Coronary artery (tissue), 2 donors: ENCODE measurements around the gene GSTM5.
"Not testable (repeated sequence)": the region's sequence is repeated elsewhere in the genome, so short reads cannot be mapped to it uniquely, and the experiment has no call there.

Experiments
- DNase-seq: peaks from one replicate; pipeline ENCODE4 v3.0.0-alpha.2; 2017; ENCODE audit warnings: low spot score
- H3K27ac ChIP-seq, 2 donors: fragments of 200-600 bp; sonication (generic); one replicate each; pipeline ENCODE4 v1.5.1; 2016 to 2019
- H3K4me3 ChIP-seq: fragments of 200-600 bp; sonication (generic); 2 replicates; pipeline ENCODE4 v1.5.1; 2016; ENCODE audit warnings: mild to moderate bottlenecking, moderate library complexity
- CTCF ChIP-seq: fragments of 200-600 bp; sonication (generic); IDR thresholded peaks from one replicate; pipeline ENCODE4 v1.5.1; 2019; ENCODE audit warnings: antibody characterized with exemption

The GSTM5 gene

GRCh38 chr1:109677459-109677858 lies 34.6 kb upstream of the GSTM5 start:
- TF ChIP-seq CTCF = no peak
- DNase-seq = no peak
- Histone ChIP-seq H3K4me3 (no peak overlapping the region), H3K27ac (no peak overlapping the region)

- DNase-seq, H3K4me3 ChIP-seq, H3K27ac ChIP-seq: not testable (repeated sequence)
Measured at GRCh38 chr1:109678637-109679036, 33.4 kb upstream of the GSTM5 start.

- not testable (repeated sequence) for H3K4me3 ChIP-seq, H3K27ac ChIP-seq, DNase-seq
Measured at GRCh38 chr1:109684777-109685176, 27.3 kb upstream of the GSTM5 start.

GRCh38 chr1:109685399-109685798 lies 26.7 kb upstream of the GSTM5 start:
- not testable (repeated sequence) for H3K4me3 ChIP-seq, H3K27ac ChIP-seq, DNase-seq

GRCh38 chr1:109685890-109686289 lies 26.2 kb upstream of the GSTM5 start:
- DNase-seq, H3K27ac ChIP-seq, H3K4me3 ChIP-seq: not testable (repeated sequence)

- DNase-seq = not testable (repeated sequence)
- Histone ChIP-seq H3K4me3 (peak overlapping the region; percentile 74), H3K27ac (peak overlapping the region in 1 of 2 donors; percentile 85)
Measured at GRCh38 chr1:109687109-109687508, 24.9 kb upstream of the GSTM5 start.

GRCh38 chr1:109687641-109688499 lies 24.2 kb upstream of the GSTM5 start, which contains the start of gene GSTM1:
GSTM1 (plus strand) TSS chr1:109687817; CDS start chr1:109687874, 57 bp downstream.
- TF ChIP-seq CTCF = no peak
- DNase-seq = peak; percentile 80
- H3K27ac ChIP-seq = peak within 1 kb of the TSS in 1 of 2 donors; percentile 85
- H3K4me3 ChIP-seq = peak within 1 kb of the TSS; percentile 74

- no peak for TF ChIP-seq CTCF
- Histone ChIP-seq H3K27ac (no peak overlapping the region), H3K4me3 (no peak overlapping the region)
- no peak for DNase-seq
Measured at GRCh38 chr1:109689844-109690405, 22.1 kb upstream of the GSTM5 start.

GRCh38 chr1:109691759-109692158 lies 20.3 kb upstream of the GSTM5 start:
- TF ChIP-seq CTCF = no peak
- DNase-seq = no peak
- H3K4me3 ChIP-seq = no peak overlapping the region
- H3K27ac ChIP-seq = no peak overlapping the region

- not testable (repeated sequence) for H3K27ac ChIP-seq, H3K4me3 ChIP-seq, DNase-seq
Measured at GRCh38 chr1:109694400-109694799, 17.7 kb upstream of the GSTM5 start.

GRCh38 chr1:109695138-109695537 lies 16.9 kb upstream of the GSTM5 start:
- DNase-seq, H3K27ac ChIP-seq, H3K4me3 ChIP-seq: not testable (repeated sequence)
